Osteocyte (in vitro differentiated cells): ENCODE data around the gene BCAP31. TPM values are rescaled to one million over a fixed set of nuclear protein-coding genes. Genes with fewer than 3 reads are reported as not detected.
"Not testable (repeated sequence)": the region's sequence is repeated elsewhere in the genome, so short reads cannot be mapped to it uniquely, and the experiment has no call there.

ENCODE experiments used
- DNase-seq: peaks from one replicate; pipeline ENCODE4 v3.0.0; 2021; ENCODE audit warnings: mixed read lengths; ENCODE audit not compliant: unreplicated experiment; ENCODE audit errors: extremely low spot score
- H3K27ac Mint-ChIP-seq: one replicate; pipeline ENCODE4 v1.8.0; 2021; ENCODE audit warnings: mild to moderate bottlenecking, mixed read lengths; ENCODE audit not compliant: unreplicated experiment
- H3K27me3 Mint-ChIP-seq: one replicate; pipeline ENCODE4 v1.8.0; 2021; ENCODE audit warnings: mixed read lengths; ENCODE audit not compliant: unreplicated experiment
- H3K36me3 Mint-ChIP-seq: one replicate; pipeline ENCODE4 v1.8.0; 2021; ENCODE audit warnings: mixed read lengths; ENCODE audit not compliant: unreplicated experiment
- H3K4me1 Mint-ChIP-seq: one replicate; pipeline ENCODE4 v1.8.0; 2021; ENCODE audit warnings: mixed read lengths; ENCODE audit not compliant: unreplicated experiment
- H3K4me3 Mint-ChIP-seq: one replicate; pipeline ENCODE4 v1.8.0; 2021; ENCODE audit warnings: mild to moderate bottlenecking, moderate library complexity, mixed read lengths; ENCODE audit not compliant: unreplicated experiment
- H3K9me3 Mint-ChIP-seq: one replicate; pipeline ENCODE4 v1.8.0; 2021; ENCODE audit warnings: mixed read lengths; ENCODE audit not compliant: unreplicated experiment
- total RNA-seq: library from RNA; stranded (reverse); gene quantifications from 2 replicates; pipeline ENCODE4 v1.2.1, GENCODE V29; 2021
- TF ChIP-seq, protein P1 (sequence below): fragments of 200-600 bp; sonication (generic); IDR thresholded peaks from 2 replicates; pipeline ENCODE4 v1.5.0; 2021; ENCODE audit warnings: antibody characterized with exemption, mild to moderate bottlenecking, moderate library complexity

The BCAP31 gene
- total RNA-seq, 1 donor from 2014 or later = 172 TPM

DNA sequence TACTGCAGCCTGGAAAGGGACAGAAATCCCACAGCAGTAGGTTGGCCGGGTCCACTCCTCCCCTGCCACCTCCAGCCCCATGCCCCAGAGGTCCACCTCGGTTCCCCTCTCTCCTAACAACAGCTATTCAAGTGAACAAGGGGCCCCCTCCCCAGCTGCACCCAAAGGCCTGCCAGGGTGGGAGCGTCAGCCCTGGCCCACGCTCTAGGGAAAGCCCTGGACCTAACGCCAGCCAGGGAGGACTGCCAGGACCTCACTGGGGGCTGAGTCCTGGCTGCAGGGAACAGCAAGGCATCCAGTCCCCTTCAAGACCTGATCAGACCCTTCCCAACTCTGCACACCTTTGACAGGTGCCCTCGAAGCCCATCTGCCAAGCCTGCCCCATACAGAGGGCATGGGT, 23.2 kb downstream of the BCAP31 start:
- H3K4me1 Mint-ChIP-seq = peaks cover 9% of the 10 kb centered on the region
- no peak overlapping the region for H3K4me3 Mint-ChIP-seq
- peaks cover 4% of the 10 kb centered on the region for H3K36me3 Mint-ChIP-seq
- no peaks in the 10 kb centered on the region for H3K9me3 Mint-ChIP-seq
- no peak overlapping the region for H3K27ac Mint-ChIP-seq
- no peaks in the 10 kb centered on the region for H3K27me3 Mint-ChIP-seq
- no peak for DNase-seq
- TF ChIP-seq, protein P1, sequence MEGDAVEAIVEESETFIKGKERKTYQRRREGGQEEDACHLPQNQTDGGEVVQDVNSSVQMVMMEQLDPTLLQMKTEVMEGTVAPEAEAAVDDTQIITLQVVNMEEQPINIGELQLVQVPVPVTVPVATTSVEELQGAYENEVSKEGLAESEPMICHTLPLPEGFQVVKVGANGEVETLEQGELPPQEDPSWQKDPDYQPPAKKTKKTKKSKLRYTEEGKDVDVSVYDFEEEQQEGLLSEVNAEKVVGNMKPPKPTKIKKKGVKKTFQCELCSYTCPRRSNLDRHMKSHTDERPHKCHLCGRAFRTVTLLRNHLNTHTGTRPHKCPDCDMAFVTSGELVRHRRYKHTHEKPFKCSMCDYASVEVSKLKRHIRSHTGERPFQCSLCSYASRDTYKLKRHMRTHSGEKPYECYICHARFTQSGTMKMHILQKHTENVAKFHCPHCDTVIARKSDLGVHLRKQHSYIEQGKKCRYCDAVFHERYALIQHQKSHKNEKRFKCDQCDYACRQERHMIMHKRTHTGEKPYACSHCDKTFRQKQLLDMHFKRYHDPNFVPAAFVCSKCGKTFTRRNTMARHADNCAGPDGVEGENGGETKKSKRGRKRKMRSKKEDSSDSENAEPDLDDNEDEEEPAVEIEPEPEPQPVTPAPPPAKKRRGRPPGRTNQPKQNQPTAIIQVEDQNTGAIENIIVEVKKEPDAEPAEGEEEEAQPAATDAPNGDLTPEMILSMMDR = no peak

DNA sequence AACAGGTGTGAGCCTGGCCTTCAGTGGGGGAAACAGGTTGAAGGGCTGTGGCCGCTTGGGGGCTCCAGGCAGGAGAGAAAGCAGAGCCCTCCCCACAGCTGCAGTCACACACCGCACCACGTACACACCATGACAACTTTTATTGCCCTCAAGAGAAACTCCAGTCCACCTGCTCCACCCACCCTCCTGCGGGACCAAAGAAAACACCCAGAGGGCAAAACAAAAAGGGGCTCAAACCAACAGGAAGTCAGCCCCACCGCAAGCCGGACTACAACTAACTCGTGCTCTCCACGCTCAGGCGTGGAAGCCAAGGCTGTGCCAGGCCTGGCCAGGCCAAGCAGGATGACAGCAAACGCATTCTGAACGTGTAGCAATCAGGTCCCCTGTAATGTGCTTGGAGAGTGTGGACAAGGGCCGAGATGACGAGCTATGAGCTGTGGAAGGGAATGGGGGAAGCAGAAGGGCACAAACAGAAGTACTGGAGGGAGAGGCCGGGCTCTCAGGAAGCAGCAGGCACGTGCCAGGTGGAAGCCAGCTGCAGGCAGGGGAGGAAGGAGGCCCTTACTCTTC, 23.7 kb downstream of the BCAP31 start:
- H3K9me3 Mint-ChIP-seq = no peaks in the 10 kb centered on the region
- H3K4me1 Mint-ChIP-seq = peaks cover 9% of the 10 kb centered on the region
- no peak overlapping the region for H3K27ac Mint-ChIP-seq
- H3K27me3 Mint-ChIP-seq = no peaks in the 10 kb centered on the region
- H3K4me3 Mint-ChIP-seq = no peak overlapping the region
- H3K36me3 Mint-ChIP-seq = peaks cover 4% of the 10 kb centered on the region
- TF ChIP-seq, protein P1 = no peak
- DNase-seq = no peak

DNA sequence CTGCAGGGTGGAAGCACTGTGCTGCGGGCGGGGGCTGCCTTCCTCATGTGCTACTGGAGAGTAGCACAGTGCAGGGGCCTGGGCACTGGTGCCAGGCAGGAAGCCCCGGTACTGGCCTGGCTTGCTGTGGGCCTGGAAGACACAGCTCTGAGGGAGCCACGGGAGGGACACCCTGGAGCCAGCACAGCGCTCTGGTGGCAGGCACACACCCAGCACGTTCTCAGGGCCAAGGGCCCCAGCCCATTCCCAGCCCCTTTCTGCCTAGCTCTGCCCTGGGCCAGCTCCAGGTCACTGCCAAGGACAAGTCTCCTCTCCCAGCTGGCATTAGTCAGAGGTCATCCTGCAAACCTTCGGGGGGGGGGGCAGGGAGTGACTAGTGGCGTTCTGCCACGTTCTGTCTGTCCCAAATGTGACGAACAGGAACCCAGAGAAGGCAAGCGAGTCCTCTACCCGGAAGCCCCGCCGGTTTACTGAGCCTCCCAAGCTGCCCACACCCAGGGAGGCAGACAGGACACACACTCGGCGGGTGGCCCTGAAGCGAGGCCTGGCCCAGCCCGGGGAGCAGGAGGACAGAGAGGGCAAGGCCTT, 24.3 kb downstream of the BCAP31 start:
- not testable (repeated sequence) for DNase-seq, H3K9me3 Mint-ChIP-seq, H3K27me3 Mint-ChIP-seq, H3K36me3 Mint-ChIP-seq, H3K4me1 Mint-ChIP-seq, H3K4me3 Mint-ChIP-seq, H3K27ac Mint-ChIP-seq

DNA sequence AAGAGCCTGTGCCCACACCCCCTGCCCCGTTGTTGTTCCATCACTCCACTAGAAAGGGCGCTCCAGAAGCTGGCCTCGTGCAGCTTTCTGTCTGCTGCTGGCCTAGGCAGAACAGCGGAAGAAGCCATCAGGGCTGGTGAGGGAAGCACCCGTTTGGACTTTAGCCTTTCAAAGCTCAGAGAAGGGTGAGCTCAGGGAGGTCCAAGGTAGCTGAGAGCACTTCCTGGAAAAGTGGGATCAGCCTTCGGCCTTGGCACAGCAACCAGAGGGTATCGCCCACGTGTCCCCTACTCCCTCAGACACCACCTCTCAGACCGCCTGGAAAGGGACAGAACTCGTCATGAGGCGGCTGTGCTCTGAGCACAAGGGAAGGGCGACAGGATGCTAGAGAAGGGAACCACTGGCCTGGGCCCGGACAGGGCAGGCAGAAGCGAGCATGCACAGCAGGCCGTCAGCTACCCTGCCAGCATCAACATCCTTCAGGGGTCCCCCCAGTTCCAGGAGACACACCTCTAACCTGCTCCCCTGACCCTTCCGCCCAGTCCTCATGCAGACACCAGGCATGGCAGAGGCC, 24.9 kb downstream of the BCAP31 start:
- H3K4me3 Mint-ChIP-seq, H3K27ac Mint-ChIP-seq, H3K9me3 Mint-ChIP-seq: not testable (repeated sequence)

DNA sequence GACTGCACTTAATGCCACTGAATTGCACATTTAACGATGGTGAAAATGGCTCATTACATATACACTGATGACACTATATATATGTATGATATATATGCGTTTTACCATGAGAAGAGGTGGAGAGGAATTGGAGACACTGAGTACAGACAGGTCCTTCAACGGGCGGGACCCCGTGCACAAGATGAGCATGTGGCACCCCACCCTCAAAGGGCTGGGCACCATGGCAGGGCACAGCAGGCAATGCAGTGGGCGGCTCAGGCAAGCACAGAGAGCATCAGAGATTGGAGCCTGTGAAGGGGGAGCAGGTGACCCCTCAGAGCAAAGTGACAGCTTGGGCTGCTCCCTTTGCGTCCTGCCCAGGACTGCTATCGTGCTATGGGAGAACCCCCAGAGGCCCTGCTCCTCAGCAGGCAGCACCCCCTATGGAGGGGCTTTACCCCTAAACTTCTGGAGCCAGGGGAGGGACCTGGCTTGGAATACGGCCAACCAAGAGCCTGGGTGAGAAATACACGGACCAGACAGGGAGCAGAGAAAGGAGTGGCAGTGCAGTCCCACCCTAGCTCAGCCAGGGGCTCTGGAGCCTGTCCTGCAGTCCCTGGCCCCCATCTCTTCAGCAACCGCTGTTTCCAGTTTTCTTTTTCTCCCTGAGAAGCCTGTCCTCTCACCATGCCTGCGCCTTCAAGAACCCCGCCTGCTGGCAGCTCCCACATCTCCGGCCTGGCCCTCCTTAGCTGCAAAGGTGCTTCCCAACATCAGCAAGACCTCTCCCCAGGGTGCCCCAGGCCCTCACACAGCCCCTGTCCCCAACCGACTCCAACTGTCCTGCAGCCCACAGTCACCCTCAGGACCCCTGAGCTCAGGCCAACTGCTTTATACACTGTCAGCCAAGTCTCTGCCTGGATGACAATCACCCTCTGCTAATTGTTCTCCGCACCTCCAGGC, 26.0 kb downstream of the BCAP31 start:
- Mint-ChIP-seq H3K27me3 (no peaks in the 10 kb centered on the region), H3K9me3 (no peaks in the 10 kb centered on the region), H3K27ac (no peak overlapping the region), H3K4me3 (no peak overlapping the region), H3K4me1 (peaks cover 9% of the 10 kb centered on the region), H3K36me3 (peaks cover 4% of the 10 kb centered on the region)
- DNase-seq = no peak
- TF ChIP-seq, protein P1 = no peak

More for the DNA sequence above, 24.9 kb downstream of the BCAP31 start:
- not testable (repeated sequence) for H3K27me3 Mint-ChIP-seq, H3K36me3 Mint-ChIP-seq, DNase-seq, H3K4me1 Mint-ChIP-seq

DNA sequence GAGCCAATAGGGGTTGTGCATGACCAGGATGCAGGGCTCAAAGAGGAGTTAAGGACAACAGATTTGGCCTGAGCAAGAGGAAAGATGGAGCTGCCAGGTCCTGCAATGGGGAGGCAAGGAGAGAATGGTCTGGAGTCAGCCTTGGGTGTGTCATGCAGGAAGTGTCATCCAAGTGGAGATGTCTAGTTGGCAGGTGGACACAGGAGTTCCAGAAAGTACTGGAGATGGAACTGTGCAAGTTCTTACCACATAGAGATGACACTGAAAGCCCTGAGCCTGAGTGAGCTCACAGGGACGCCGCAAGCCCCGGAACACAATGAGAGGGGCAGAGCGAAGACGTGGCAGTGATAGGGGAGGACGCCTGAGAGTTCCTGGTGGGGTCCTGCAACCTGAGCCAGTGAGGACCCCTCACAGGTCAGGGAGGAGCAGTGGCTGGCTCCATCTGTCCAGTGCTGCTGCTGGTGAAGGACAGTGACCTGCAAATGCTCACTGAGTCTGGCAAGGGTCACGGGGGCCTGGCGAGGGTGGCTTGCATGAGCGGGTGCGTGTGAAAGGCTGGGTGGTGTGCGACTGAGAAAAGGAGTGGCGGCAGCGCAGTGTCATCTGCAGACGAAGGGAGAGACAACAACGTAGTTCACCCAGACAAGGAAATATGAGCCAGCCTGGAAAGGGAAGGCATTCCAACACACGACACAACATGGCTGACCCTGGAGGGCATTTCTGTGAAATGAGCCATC, 27.0 kb downstream of the BCAP31 start:
- not testable (repeated sequence) for H3K27me3 Mint-ChIP-seq, H3K4me3 Mint-ChIP-seq, H3K4me1 Mint-ChIP-seq, DNase-seq, H3K36me3 Mint-ChIP-seq, H3K9me3 Mint-ChIP-seq, H3K27ac Mint-ChIP-seq

DNA sequence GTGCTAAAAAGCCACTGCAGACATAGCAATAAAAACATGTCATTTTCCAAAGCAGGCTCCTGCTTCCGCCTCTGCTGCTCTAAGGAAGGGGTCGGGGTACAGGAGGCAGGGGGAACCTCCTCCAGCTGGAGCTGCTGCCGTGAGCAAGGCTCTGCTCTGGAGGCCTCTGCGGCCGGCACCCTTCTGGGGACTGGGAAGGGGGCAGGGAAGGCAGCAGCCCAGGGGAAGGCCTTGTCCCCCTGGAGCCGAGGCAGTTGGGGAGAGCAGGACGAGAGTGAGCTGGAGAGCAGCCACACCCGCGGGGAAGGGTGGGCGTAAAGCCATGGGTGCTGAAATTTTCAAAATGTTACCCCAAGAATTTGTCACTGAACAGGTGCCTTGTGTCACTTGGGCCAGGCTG, 27.6 kb downstream of the BCAP31 start:
- not testable (repeated sequence) for H3K27ac Mint-ChIP-seq, H3K4me3 Mint-ChIP-seq, H3K36me3 Mint-ChIP-seq, H3K27me3 Mint-ChIP-seq, DNase-seq, H3K4me1 Mint-ChIP-seq, H3K9me3 Mint-ChIP-seq
